ENCODE data around the gene LAP3. TPM values are rescaled to one million over a fixed set of nuclear protein-coding genes. Genes with fewer than 3 reads are reported as not detected.

Gene LAP3
- total RNA-seq, 6 experiments from 2014 or later: 54.4 to 56.3 (median 55.7) TPM

DNA sequence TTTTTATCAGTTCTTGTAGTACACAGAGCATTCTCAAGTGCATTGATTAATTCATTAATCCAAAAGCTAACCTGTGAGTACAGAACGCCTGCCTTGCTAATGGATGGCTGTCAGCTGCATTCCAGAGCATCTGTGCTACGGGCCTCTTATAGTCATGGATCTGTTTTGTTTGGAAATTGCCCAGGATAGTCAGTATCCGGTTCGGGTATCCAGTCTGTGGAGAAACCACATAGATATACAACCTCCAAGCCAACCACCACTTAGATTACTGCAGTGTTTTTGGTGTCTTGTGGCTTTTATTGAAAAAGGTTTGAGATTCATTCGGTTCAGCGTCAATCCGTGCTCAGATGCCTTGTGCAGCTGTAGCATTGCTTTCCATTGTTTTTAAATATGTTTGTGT lies 4.0 kb downstream of the LAP3 start:
- Mint-ChIP-seq H3K27ac (no peak overlapping the region), H3K36me3 (ENCODE audit: low read depth) (peaks cover 12% of the 10 kb centered on the region), H3K27me3 (ENCODE audit: insufficient read depth) (no peaks in the 10 kb centered on the region), H3K9me3 (no peaks in the 10 kb centered on the region), H3K4me1 (ENCODE audit: low read depth) (peaks cover 14% of the 10 kb centered on the region), H3K4me3 (no peak overlapping the region)
- DNase-seq: no peak
- TF ChIP-seq, protein P1, sequence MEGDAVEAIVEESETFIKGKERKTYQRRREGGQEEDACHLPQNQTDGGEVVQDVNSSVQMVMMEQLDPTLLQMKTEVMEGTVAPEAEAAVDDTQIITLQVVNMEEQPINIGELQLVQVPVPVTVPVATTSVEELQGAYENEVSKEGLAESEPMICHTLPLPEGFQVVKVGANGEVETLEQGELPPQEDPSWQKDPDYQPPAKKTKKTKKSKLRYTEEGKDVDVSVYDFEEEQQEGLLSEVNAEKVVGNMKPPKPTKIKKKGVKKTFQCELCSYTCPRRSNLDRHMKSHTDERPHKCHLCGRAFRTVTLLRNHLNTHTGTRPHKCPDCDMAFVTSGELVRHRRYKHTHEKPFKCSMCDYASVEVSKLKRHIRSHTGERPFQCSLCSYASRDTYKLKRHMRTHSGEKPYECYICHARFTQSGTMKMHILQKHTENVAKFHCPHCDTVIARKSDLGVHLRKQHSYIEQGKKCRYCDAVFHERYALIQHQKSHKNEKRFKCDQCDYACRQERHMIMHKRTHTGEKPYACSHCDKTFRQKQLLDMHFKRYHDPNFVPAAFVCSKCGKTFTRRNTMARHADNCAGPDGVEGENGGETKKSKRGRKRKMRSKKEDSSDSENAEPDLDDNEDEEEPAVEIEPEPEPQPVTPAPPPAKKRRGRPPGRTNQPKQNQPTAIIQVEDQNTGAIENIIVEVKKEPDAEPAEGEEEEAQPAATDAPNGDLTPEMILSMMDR (IDR thresholded peaks at IDR 0.05): no peak

DNA sequence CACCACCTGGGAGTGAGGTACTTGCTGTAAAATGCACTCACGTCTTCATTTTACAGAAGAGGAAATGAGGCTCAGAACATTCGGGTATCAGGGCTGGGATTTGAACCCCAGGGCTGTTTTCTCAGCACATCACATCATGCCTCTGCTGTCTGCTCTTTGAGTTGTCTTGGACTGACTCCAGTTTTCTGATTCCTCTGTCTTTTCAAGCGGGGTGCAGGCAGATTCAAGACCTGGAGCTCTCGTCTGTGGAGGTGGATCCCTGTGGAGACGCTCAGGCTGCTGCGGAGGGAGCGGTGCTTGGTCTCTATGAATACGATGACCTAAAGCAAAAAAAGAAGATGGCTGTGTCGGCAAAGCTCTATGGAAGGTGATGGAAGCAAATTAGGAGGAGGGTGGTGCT lies 6.3 kb downstream of the LAP3 start:
- Mint-ChIP-seq H3K27me3 (ENCODE audit: insufficient read depth) (no peaks in the 10 kb centered on the region; the same call in 1 of the 2 replicates), H3K36me3 (ENCODE audit: low read depth) (peaks cover 21% of the 10 kb centered on the region), H3K9me3 (no peaks in the 10 kb centered on the region), H3K4me1 (ENCODE audit: low read depth) (peaks cover 9% of the 10 kb centered on the region), H3K27ac (no peak overlapping the region), H3K4me3 (no peak overlapping the region)
- TF ChIP-seq, protein P1 (IDR thresholded peaks at IDR 0.05): no peak
- DNase-seq: no peak

DNA sequence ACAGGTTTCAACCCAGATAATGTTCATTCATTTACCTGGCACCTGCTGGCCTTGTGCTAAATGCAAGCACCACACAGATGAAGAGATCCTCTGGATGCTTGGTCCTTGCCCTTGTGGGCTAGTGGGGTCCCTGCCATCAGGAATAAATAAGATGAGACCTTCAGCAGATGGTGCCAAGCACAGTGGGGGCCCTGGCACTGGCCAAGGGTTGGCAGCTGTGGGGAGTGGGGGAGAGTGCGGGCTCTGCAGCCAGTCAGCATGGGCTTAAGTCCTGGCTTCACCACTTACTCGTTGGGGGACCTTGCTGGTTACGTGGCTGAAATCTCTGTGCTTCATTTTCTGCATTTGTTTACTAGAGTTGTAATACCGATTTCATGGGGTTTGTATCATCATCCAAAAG lies 6.9 kb downstream of the LAP3 start:
- no peaks in the 10 kb centered on the region for H3K9me3 Mint-ChIP-seq

GRCh38 chr4:17584521-17585213 lies 7.7 kb downstream of the LAP3 start:
- TF ChIP-seq, protein P1 (IDR thresholded peaks at IDR 0.05): no peak
- H3K27ac Mint-ChIP-seq: no peak overlapping the region
- peaks cover 25% of the 10 kb centered on the region for H3K36me3 Mint-ChIP-seq (ENCODE audit: low read depth)
- H3K9me3 Mint-ChIP-seq: no peaks in the 10 kb centered on the region
- no peak for DNase-seq
- H3K4me1 Mint-ChIP-seq (ENCODE audit: low read depth): no peaks in the 10 kb centered on the region
- no peak overlapping the region for H3K4me3 Mint-ChIP-seq
- no peaks in the 10 kb centered on the region; the same call in 1 of the 2 replicates for H3K27me3 Mint-ChIP-seq (ENCODE audit: insufficient read depth)

More for the DNA sequence above, 6.9 kb downstream of the LAP3 start:
- H3K4me3 Mint-ChIP-seq: no peak overlapping the region
- peaks cover 25% of the 10 kb centered on the region for H3K36me3 Mint-ChIP-seq (ENCODE audit: low read depth)
- no peaks in the 10 kb centered on the region; the same call in 1 of the 2 replicates for H3K27me3 Mint-ChIP-seq (ENCODE audit: insufficient read depth)
- H3K4me1 Mint-ChIP-seq (ENCODE audit: low read depth): peaks cover 2% of the 10 kb centered on the region
- H3K27ac Mint-ChIP-seq: no peak overlapping the region
- TF ChIP-seq, protein P1 (IDR thresholded peaks at IDR 0.05): no peak
- DNase-seq: no peak

DNA sequence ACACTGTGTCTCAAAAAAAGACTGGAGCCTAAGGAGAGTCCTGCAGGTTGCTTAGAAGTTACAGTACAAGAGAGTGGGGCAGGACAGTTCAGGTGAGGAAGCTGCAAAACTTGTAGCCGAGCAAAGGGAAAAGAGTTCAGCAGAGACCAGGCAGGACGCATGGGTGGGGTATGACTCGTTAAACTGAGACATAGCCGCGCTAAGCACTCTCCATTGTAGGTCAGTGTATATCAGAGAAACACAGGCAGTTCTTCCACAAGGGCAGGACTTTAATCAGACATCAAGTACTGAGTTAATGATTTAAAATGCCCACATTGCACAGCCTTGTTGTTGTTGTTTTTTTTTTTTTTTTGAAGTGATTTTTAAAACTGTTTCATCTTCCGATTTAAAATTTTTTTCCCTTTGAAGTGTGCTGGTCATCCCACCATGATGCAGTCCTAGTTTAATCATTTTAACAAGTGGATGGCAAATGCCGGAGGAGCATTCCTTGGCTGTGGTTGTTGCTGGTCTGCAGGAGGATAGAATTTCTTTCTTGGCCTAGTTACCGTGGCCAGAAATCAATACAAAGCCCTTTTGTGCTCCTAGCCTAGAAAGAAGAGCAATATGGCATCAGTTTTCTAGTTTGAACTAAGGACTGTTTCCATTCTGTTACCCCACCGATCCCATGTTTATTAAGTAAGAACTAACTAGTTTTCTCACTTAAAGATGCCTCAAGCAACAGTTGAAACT lies 10.3 kb downstream of the LAP3 start:
- no peak overlapping the region for H3K4me3 Mint-ChIP-seq
- TF ChIP-seq, protein P1 (IDR thresholded peaks at IDR 0.05): no peak
- H3K36me3 Mint-ChIP-seq (ENCODE audit: low read depth): peaks cover 21% of the 10 kb centered on the region
- no peaks in the 10 kb centered on the region; the same call in none of the 2 replicates for H3K27me3 Mint-ChIP-seq (ENCODE audit: insufficient read depth)
- DNase-seq: no peak
- H3K9me3 Mint-ChIP-seq: no peaks in the 10 kb centered on the region
- no peaks in the 10 kb centered on the region for H3K4me1 Mint-ChIP-seq (ENCODE audit: low read depth)
- H3K27ac Mint-ChIP-seq: no peak overlapping the region
